Measurements from ENCODE around the gene EPDR1. TPM values are rescaled to one million over a fixed set of nuclear protein-coding genes. Genes with fewer than 3 reads are reported as not detected.

The EPDR1 gene
- total RNA-seq (12.3 TPM), polyA plus RNA-seq (9.8 TPM)

GRCh38 chr7:37920305-37920848, at the start of gene EPDR1:
Gene EPDR1 (plus strand): TSS chr7:37920640. CDS start chr7:37920940, 300 bp downstream.
- DNase-seq (ENCODE audit: extremely low spot score): no peak
- WGBS: 17% methylated on average over 22 of the region's 22 CpGs
- peaks cover 1% of the 10 kb centered on the region for H3K4me1 ChIP-seq (ENCODE audit: insufficient read depth)

GRCh38 chr7:37882086-37882485, 38.4 kb upstream of the EPDR1 start:
- H3K4me1 ChIP-seq (ENCODE audit: insufficient read depth): no peaks in the 10 kb centered on the region
- H3K4me3 ChIP-seq (ENCODE audit: low read depth, low read length): no peak overlapping the region
- no peaks in the 10 kb centered on the region for H3K36me3 ChIP-seq (ENCODE audit: insufficient read depth)
- no peak for DNase-seq (ENCODE audit: extremely low spot score)
- H3K27ac ChIP-seq (ENCODE audit: low read depth): no peak overlapping the region
- WGBS: 79% methylated on average over 6 of the region's 6 CpGs

More at GRCh38 chr7:37920305-37920848, at the start of gene EPDR1:
- H3K36me3 ChIP-seq (ENCODE audit: insufficient read depth): no peaks in the 10 kb centered on the region
- H3K4me3 ChIP-seq (ENCODE audit: low read depth, low read length): peak within 1 kb of the TSS; percentile 54
- H3K27ac ChIP-seq (ENCODE audit: low read depth): no peak within 1 kb of the TSS

GRCh38 chr7:37893359-37893758, 27.1 kb upstream of the EPDR1 start:
- H3K4me3 ChIP-seq (ENCODE audit: low read depth, low read length): no peak overlapping the region
- no peaks in the 10 kb centered on the region for H3K4me1 ChIP-seq (ENCODE audit: insufficient read depth)
- H3K27ac ChIP-seq (ENCODE audit: low read depth): no peak overlapping the region
- DNase-seq (ENCODE audit: extremely low spot score): no peak
- H3K36me3 ChIP-seq (ENCODE audit: insufficient read depth): no peaks in the 10 kb centered on the region

- Histone ChIP-seq H3K4me3 (ENCODE audit: low read depth, low read length) (no peak overlapping the region), H3K36me3 (ENCODE audit: insufficient read depth) (no peaks in the 10 kb centered on the region), H3K4me1 (ENCODE audit: insufficient read depth) (no peaks in the 10 kb centered on the region), H3K27ac (ENCODE audit: low read depth) (no peak overlapping the region)
- WGBS: 51% methylated on average over 3 of the region's 3 CpGs
- DNase-seq (ENCODE audit: extremely low spot score): no peak
Measured at GRCh38 chr7:37894671-37895070, 25.8 kb upstream of the EPDR1 start.

- no peak overlapping the region for H3K4me3 ChIP-seq (ENCODE audit: low read depth, low read length)
- WGBS: 65% methylated on average over 3 of the region's 3 CpGs
- no peak for DNase-seq (ENCODE audit: extremely low spot score)
- no peaks in the 10 kb centered on the region for H3K4me1 ChIP-seq (ENCODE audit: insufficient read depth)
- no peak overlapping the region for H3K27ac ChIP-seq (ENCODE audit: low read depth)
- no peaks in the 10 kb centered on the region for H3K36me3 ChIP-seq (ENCODE audit: insufficient read depth)
Measured at GRCh38 chr7:37899712-37900247, 20.7 kb upstream of the EPDR1 start.

GRCh38 chr7:37901236-37901827, 19.1 kb upstream of the EPDR1 start:
- DNase-seq (ENCODE audit: extremely low spot score): no peak
- no peaks in the 10 kb centered on the region for H3K36me3 ChIP-seq (ENCODE audit: insufficient read depth)
- no peak overlapping the region for H3K4me3 ChIP-seq (ENCODE audit: low read depth, low read length)
- WGBS: 19% methylated on average over 6 of the region's 6 CpGs
- no peak overlapping the region for H3K27ac ChIP-seq (ENCODE audit: low read depth)
- no peaks in the 10 kb centered on the region for H3K4me1 ChIP-seq (ENCODE audit: insufficient read depth)

GRCh38 chr7:37901890-37902524, 18.4 kb upstream of the EPDR1 start:
- H3K27ac ChIP-seq (ENCODE audit: low read depth): no peak overlapping the region
- WGBS: 92% methylated on average over 2 of the region's 2 CpGs
- H3K36me3 ChIP-seq (ENCODE audit: insufficient read depth): no peaks in the 10 kb centered on the region

GRCh38 chr7:37908221-37908788, 12.1 kb upstream of the EPDR1 start:
- no peak for DNase-seq (ENCODE audit: extremely low spot score)
- Histone ChIP-seq H3K36me3 (ENCODE audit: insufficient read depth) (no peaks in the 10 kb centered on the region), H3K4me1 (ENCODE audit: insufficient read depth) (no peaks in the 10 kb centered on the region), H3K4me3 (ENCODE audit: low read depth, low read length) (no peak overlapping the region), H3K27ac (ENCODE audit: low read depth) (no peak overlapping the region)
- 75% methylated on average over 1 of the region's 1 CpG for WGBS

More at GRCh38 chr7:37901890-37902524, 18.4 kb upstream of the EPDR1 start:
- DNase-seq (ENCODE audit: extremely low spot score): no peak
- Histone ChIP-seq H3K4me1 (ENCODE audit: insufficient read depth) (no peaks in the 10 kb centered on the region), H3K4me3 (ENCODE audit: low read depth, low read length) (no peak overlapping the region)

GRCh38 chr7:37912756-37913155, 7.7 kb upstream of the EPDR1 start:
- H3K27ac ChIP-seq (ENCODE audit: low read depth): no peak overlapping the region

GRCh38 chr7:37915438-37915837, 5.0 kb upstream of the EPDR1 start:
- H3K27ac ChIP-seq (ENCODE audit: low read depth): no peak overlapping the region
- no peak for DNase-seq (ENCODE audit: extremely low spot score)

More at GRCh38 chr7:37912756-37913155, 7.7 kb upstream of the EPDR1 start:
- 62% methylated on average over 2 of the region's 2 CpGs for WGBS
- DNase-seq (ENCODE audit: extremely low spot score): no peak
- Histone ChIP-seq H3K36me3 (ENCODE audit: insufficient read depth) (no peaks in the 10 kb centered on the region), H3K4me1 (ENCODE audit: insufficient read depth) (peaks cover 1% of the 10 kb centered on the region), H3K4me3 (ENCODE audit: low read depth, low read length) (no peak overlapping the region)

GRCh38 chr7:37916017-37916672, 4.3 kb upstream of the EPDR1 start:
- 5% methylated on average over 57 of the region's 57 CpGs for WGBS
- Histone ChIP-seq H3K27ac (ENCODE audit: low read depth) (no peak overlapping the region), H3K4me1 (ENCODE audit: insufficient read depth) (peaks cover 1% of the 10 kb centered on the region), H3K4me3 (ENCODE audit: low read depth, low read length) (peak overlapping the region; percentile 26), H3K36me3 (ENCODE audit: insufficient read depth) (no peaks in the 10 kb centered on the region)
- DNase-seq (ENCODE audit: extremely low spot score): no peak

More at GRCh38 chr7:37915438-37915837, 5.0 kb upstream of the EPDR1 start:
- Histone ChIP-seq H3K36me3 (ENCODE audit: insufficient read depth) (no peaks in the 10 kb centered on the region), H3K4me1 (ENCODE audit: insufficient read depth) (peaks cover 1% of the 10 kb centered on the region), H3K4me3 (ENCODE audit: low read depth, low read length) (no peak overlapping the region)
- WGBS: 31% methylated on average over 5 of the region's 5 CpGs

GRCh38 chr7:37916673-37917660, 3.5 kb upstream of the EPDR1 start, which contains the start of gene SFRP4:
Gene SFRP4 (minus strand): TSS chr7:37916817. CDS start chr7:37916537, 280 bp downstream.
- under 1% methylated on average over 46 of the region's 46 CpGs for WGBS

More at GRCh38 chr7:37916673-37917660, 3.5 kb upstream of the EPDR1 start, which contains the start of gene SFRP4:
- Histone ChIP-seq H3K4me3 (ENCODE audit: low read depth, low read length) (peak within 1 kb of the TSS; percentile 26), H3K27ac (ENCODE audit: low read depth) (no peak within 1 kb of the TSS), H3K36me3 (ENCODE audit: insufficient read depth) (no peaks in the 10 kb centered on the region), H3K4me1 (ENCODE audit: insufficient read depth) (peaks cover 1% of the 10 kb centered on the region)
- no peak for DNase-seq (ENCODE audit: extremely low spot score)
